Measurements from ENCODE around the gene TUBG2. TPM values are rescaled to one million over a fixed set of nuclear protein-coding genes. Genes with fewer than 3 reads are reported as not detected.

The TUBG2 gene
- total RNA-seq, 4 donors from 2014 or later: 20.4 to 38.7 (median 24.4) TPM

DNA sequence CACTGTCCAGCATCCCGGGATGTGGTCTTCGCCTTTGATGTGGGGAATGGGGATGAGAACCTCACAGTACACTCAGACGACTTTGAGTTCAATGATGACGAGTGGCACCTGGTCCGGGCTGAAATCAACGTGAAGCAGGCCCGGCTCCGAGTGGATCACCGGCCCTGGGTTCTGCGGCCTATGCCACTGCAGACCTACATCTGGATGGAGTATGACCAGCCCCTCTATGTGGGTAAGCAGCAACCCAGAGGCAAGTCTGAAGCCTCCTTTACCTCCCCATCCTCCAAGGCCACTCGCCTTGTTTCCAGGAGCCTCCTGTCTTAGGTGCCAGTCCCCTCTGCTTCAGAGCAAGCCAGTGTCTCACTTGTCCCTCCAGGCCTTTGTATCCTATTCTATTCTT is 33.4 kb downstream of the TUBG2 start:
- Histone ChIP-seq H3K4me3 (replicated peaks in 1 of 3) (no peak overlapping the region), H3K27ac (no peak overlapping the region), H3K27me3 (no peaks in the 10 kb centered on the region), H3K4me1 (no peaks in the 10 kb centered on the region), H3K36me3 (no peaks in the 10 kb centered on the region), H3K9me3 (no peaks in the 10 kb centered on the region)
- no peak for DNase-seq
- whole genome bisulfite sequencing, 2 donors: 89 to 95% methylated on average over 11 of the region's 11 CpGs
- TF ChIP-seq CTCF (IDR thresholded peaks at IDR 0.05) (no peak), POLR2A (IDR thresholded peaks at IDR 0.05) (no peak)
- intact Hi-C loops (cut with DNase I): no loop called here

- no peaks in the 10 kb centered on the region for H3K36me3 ChIP-seq
Measured at GRCh38 chr17:42694524-42694923, 35.4 kb downstream of the TUBG2 start.

DNA sequence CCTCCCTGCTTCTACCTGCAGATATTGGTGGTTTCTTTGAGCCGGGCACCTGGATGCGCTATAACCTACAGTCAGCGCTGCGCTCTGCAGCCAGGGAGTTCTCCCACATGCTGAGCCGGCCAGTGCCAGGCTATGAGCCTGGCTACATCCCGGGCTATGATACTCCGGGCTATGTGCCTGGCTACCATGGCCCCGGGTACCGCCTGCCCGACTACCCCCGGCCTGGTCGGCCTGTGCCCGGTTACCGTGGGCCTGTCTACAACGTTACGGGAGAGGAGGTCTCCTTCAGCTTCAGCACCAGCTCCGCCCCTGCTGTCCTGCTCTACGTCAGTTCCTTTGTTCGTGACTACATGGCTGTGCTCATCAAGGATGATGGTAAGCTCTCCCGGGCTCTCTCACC is 36.4 kb downstream of the TUBG2 start:
- Histone ChIP-seq H3K36me3 (peaks cover 0 to 4% of the 10 kb centered on the region in 2 donors), H3K4me3 (replicated peaks in 1 of 3) (no peak overlapping the region), H3K27me3 (no peaks in the 10 kb centered on the region), H3K27ac (no peak overlapping the region), H3K4me1 (peaks cover 0 to 4% of the 10 kb centered on the region in 2 donors), H3K9me3 (no peaks in the 10 kb centered on the region)
- intact Hi-C loops (cut with DNase I): no loop called here
- WGBS, 2 donors: 92 to 93% methylated on average over 19 to 20 of the region's 20 CpGs
- no peak for DNase-seq
- TF ChIP-seq CTCF (IDR thresholded peaks at IDR 0.05) (no peak), POLR2A (IDR thresholded peaks at IDR 0.05) (no peak)

More at GRCh38 chr17:42694524-42694923, 35.4 kb downstream of the TUBG2 start:
- H3K4me1 ChIP-seq: peaks cover 0 to 4% of the 10 kb centered on the region in 2 donors
- no peaks in the 10 kb centered on the region for H3K27me3 ChIP-seq
- DNase-seq: no peak
- WGBS, 2 donors: 96 to 100% methylated on average over 3 of the region's 3 CpGs
- intact Hi-C loops (cut with DNase I): no loop called here
- H3K9me3 ChIP-seq: no peaks in the 10 kb centered on the region
- no peak overlapping the region for H3K27ac ChIP-seq
- TF ChIP-seq CTCF (IDR thresholded peaks at IDR 0.05): no peak
- TF ChIP-seq POLR2A (IDR thresholded peaks at IDR 0.05): no peak
- H3K4me3 ChIP-seq (replicated peaks in 1 of 3): no peak overlapping the region

DNA sequence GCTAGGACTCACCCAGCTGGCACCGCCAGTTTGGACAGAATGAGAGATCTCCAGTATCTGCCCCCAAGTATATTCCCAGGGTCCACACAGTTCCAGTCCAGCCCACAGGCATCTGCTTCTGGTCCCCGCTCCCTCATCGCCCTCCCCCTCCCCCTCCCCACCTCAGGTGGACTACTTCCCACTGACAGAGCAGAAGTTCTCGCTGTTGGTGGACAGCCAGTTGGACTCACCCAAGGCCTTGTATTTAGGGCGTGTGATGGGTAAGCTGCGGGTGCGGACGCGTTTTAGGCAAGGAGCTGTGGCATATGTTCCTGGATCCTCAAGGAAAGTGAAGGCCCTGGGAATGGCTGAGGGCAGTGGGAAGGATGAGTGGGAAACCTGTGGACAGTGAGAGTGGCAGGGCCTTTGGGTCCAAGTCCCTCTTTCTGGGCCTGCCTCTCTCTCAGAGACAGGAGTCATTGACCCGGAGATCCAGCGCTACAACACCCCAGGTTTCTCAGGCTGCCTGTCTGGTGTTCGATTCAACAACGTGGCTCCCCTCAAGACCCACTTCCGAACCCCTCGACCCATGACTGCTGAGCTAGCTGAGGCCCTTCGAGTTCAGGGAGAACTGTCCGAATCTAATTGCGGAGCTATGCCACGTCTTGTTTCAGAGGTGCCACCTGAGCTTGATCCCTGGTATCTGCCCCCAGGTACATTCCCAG is 38.2 kb downstream of the TUBG2 start:
- no peak overlapping the region for H3K4me3 ChIP-seq (replicated peaks in 1 of 3)
- intact Hi-C loops (cut with DNase I): no loop called here
- TF ChIP-seq POLR2A (IDR thresholded peaks at IDR 0.05): no peak
- 87 to 92% methylated on average over 18 to 19 of the region's 19 CpGs for WGBS, 2 donors
- no peaks in the 10 kb centered on the region for H3K9me3 ChIP-seq
- H3K27ac ChIP-seq: no peak overlapping the region
- no peak for DNase-seq
- H3K36me3 ChIP-seq: peaks cover 13 to 21% of the 10 kb centered on the region in 2 donors
- H3K27me3 ChIP-seq: no peaks in the 10 kb centered on the region
- peaks cover 0 to 4% of the 10 kb centered on the region in 2 donors for H3K4me1 ChIP-seq

DNA sequence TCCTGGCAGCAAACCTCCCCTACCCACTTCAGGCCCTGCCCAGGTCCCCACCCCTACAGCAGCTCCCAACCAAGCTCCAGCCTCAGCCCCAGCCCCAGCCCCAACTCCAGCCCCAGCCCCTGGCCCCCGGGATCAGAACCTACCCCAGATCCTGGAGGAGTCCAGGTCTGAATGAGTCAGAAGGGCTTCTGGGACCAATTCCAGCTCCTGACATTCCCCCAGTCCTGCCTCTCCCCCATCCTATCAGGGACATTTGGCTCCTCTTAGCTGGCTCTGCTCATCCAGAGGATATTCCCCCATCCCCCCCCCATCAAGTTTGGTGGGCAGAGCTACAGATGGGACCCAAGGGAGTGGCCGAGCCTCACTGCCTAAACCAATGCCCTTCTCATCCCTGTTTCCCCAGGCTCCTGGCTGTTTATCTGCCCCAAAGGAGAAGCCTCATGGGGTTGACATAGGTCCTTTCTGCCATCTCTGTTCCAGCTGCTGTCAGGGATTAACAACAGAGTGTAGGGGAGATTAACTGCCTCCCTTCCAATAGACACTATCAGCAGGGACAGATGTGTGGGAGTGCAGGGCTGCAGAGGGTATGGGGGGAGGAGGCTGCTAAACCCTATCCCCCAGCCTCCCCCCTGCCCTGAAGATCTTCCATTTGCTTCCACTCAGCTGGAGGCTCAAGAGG is 39.8 kb downstream of the TUBG2 start:
- Histone ChIP-seq H3K27me3 (no peaks in the 10 kb centered on the region), H3K9me3 (no peaks in the 10 kb centered on the region), H3K36me3 (peaks cover 27 to 37% of the 10 kb centered on the region in 2 donors), H3K4me1 (peaks cover 0 to 4% of the 10 kb centered on the region in 2 donors), H3K4me3 (replicated peaks in 1 of 3) (no peak overlapping the region), H3K27ac (no peak overlapping the region)
- intact Hi-C loops (cut with DNase I): no loop called here
- WGBS, 2 donors: 34 to 44% methylated on average over 2 of the region's 2 CpGs
- no peak for DNase-seq
- TF ChIP-seq CTCF (IDR thresholded peaks at IDR 0.05) (no peak), POLR2A (IDR thresholded peaks at IDR 0.05) (no peak)

All from thyroid gland (tissue), 4 donors.